AML-193 (cell line): ENCODE results near the gene BRIP1.
"Not testable (repeated sequence)": the region's sequence is repeated elsewhere in the genome, so short reads cannot be mapped to it uniquely, and the experiment has no call there.

Source experiments
- DNase-seq, 2 experiments: peaks; one replicate each; lab custom pipeline; 2025; lab: John Stamatoyannopoulos, UW

Gene BRIP1

DNA sequence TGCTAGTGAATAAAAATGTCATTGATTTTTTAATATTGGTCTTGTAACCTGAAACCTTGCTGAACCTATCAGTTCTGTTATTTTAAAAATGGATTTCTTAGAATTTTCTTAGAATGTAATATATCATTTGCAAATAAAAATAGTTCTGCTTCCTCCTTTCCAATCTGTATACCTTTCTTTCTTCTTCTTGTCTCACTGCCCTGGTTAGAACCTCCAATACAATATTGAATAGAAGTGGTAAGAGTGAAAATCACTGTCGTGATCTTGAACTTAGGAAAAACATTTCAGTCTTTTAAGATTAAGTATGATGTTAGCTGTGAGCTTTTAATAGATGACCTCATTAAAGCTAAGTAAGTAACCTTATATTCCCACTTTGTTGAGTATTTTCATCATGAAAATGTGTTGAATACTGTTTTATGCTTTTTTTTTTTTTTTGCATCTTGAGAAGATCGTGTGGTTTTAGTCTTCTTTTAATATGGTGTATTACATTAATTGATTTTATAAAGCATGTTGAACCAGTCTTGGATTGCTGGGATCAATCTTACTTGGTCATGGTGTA, 167.5 kb downstream of the BRIP1 start:
- DNase-seq, result no peak

DNA sequence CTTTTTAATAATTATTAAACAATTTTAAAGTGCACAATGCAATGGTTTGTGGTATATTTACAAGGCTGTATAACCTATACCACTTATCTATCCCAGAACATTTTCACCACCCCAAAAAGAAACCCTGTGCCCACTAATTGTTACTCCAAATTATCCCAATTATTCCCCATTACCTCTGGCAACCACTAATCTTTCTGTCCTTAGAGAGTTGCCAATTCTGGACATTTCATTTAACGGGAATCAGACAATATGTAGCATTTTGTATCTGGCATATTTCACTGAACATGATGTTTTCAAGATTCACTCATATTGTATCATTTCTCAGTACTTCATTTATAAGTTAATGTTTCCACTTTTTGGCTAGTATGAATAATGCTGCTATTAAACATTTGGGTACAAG, 169.2 kb downstream of the BRIP1 start:
- no peak for DNase-seq

DNA sequence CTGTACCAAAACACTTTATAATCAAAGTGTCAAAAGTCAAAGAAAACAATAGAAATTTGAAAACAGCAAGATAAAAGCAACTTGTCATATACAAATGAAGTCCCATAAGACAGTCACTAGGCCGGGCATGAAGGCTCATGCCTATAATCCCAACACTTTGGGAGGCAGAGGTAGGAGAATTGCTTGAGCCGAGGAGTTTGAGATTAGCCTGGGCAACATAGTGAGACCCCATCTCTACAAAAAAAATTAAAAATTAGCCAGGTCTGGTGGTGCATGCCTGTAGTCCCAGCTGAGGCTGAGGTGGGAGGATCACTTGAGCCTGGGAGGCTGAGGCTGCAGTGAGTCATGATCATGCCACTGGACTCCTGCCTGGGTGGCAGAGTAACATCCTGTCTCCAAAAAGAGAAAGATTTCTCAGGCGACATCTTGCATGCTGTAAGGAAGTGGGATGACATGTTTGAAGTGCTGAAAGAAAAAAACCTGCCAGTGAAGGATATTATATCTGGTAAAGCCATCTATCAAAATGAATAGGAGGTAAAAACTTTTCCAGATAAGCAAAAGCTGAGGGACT, 173.6 kb downstream of the BRIP1 start:
- no peak for DNase-seq

DNA sequence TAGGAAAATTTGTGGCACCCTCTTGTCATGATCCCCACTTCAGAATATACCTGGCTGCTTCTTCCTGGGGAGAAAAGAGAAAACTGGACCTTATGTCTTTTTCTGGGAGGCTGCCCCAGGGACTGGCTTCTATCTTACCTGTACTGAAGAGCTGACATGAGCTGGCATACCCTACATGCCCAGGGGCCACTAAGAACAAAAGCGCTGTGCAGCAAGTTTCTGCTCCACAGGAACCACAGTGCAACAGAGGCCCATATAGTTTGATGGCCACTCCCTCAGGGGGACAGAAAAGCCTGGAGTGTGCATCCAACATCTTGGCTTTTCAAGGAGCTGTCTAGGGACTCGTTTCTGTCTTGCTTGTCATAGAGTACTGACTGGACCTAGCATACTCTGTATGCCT, 175.6 kb downstream of the BRIP1 start:
- DNase-seq, result no peak

DNA sequence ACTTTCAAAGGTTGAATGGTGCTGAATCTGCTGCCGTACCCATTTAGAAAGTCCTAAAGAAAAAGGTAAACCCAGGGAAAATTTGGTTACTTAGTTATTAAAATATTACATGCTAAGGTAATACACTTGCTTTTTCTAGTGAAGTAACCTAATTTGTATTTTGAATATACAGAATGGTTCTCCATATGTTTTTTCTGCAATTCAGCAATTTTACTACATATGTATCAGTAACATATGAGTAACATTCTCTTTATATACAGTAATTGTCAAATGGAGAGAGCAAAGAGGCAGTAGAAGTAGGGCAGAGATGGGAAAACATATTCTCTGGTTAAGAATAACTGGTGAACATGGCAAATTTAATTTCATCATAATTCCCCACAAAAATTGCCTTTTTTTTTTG, 177.2 kb downstream of the BRIP1 start:
- no peak for DNase-seq

DNA sequence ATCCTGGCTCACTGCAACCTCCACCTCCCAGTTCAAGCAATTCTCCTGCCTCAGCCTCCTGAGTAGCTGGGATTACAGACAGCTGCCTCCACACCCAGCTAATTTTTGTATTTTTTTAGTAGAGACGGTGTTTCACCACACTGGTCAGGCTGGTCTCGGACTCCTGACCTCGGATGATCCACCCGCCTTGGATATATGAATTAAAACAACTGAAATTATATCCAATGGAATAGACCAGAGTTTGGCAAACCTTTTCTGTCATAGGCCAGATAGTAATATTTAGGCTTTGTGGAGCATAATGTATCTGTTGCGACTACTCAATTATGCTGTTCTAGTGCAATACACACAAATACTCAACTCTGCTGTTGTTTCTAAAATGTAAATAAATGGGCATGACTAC, 178.5 kb downstream of the BRIP1 start:
- DNase-seq, result no peak

DNA sequence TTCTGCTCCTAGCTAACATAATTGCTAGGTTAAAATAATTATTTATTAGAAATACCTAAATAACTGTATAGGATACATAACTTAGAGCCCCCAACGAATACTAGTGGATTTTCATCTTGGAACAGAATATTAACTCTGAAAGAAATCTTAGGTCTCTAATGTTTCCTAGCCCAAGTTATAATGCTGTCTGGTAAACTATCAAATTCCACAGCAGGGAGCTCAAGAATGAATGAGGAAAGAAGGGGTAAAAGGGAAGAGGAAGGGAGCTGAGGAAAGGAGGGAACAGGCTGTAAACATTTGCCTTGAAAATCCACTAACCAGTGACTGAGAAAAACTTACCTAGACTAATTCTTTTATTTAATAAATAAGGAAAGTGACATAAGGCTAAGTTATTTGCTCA, 179.2 kb downstream of the BRIP1 start:
- no peak for DNase-seq

DNA sequence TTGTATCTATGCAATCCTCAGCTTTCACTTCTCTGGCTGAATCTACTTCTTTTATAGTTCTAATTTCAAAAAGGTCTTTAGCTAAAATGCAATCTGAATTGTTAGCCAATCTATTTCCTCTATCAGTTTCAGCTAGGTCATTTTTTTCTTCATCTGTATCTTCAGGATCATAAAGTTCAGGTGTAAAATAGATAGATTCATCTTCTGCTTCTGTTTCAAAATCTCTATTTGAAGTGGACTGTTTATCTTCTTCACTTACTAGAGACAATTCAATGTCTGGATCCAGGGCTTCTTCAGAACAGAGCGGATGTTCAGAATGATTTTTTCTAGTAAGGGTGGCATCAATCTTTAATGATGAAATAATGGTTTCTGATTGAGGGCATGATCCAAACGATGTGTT, 179.9 kb downstream of the BRIP1 start:
- DNase-seq, result no peak

DNA sequence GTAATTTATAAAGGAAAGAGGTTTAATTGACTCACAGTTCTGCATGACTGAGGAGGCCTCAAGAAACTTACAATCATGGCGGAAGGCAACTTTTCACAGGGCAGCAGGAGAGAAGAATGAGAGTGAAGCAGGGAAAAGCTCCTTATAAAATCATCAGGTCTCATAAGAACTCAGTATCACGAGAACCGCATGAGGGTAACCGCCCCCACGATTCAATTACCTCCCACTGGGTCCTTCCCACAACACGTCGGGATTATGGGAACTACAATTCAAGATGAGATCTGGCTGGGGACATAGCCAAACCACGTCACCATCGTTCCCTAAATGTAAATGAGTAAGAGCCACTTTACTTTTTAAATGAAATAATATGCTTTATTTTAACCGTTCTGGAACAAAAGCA, 182.4 kb downstream of the BRIP1 start:
- DNase-seq, result no peak

DNA sequence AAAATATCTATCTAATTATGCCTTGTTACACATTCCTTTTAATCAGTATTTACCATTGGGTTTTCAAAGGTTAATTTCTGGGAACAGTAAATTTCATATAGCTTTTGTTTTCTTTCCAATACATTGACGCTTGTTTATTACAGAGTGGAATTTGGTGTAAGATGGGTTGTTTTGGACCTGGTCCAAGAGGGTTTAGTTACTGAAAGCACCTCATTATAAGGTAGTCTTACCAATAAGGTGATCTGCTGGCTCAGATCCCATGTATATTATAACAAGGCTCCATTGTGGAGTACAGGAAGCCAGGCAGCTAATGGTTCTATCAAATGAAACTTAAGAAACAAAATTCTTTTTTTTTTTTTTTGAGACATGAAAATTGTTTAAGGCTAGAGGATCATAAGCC, 185.0 kb downstream of the BRIP1 start:
- no peak for DNase-seq

DNA sequence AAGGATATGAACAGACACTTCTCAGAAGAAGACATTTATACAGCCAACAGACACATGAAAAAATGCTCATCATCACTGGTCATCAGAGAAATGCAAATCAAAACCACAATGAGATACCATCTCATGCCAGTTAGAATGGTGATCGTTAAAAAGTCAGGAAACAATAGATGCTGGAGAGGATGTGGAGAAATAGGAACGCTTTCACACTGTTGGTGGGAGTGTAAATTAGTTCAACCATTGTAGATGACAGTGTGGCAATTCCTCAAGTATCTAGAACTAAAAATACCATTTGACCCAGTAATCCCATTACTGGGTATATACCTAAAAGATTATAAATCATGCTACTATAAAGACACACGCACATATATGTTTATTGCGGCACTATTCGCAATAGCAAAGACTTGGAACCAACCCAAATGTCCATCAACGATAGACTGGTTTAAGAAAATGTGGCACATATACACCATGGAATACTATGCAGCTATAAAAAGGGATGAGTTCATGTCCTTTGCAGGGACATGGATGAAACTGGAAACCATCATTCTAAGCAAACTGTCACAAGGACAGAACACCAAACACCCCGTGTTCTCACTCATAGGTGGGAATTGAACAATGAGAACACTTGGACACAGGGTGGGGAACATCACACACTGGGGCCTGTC, 186.0 kb downstream of the BRIP1 start:
- not testable (repeated sequence) for DNase-seq

DNA sequence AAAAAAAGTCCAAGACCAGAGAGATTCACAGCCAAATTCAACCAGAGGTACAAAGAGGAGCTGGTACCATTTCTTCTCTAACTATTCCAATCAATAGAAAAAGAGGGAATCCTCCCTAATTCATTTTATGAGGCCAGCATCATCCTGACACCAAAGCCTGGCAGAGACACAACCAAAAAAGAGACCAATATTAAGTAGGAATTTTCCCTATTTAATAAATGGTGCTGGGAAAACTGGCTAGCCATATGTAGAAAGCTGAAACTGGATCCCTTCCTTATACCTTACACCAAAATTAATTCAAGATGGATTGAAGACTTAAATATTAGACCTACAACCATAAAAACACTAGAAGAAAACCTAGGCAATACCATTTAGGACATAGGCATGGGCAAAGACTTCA, 186.8 kb downstream of the BRIP1 start:
- DNase-seq, result not testable (repeated sequence)

DNA sequence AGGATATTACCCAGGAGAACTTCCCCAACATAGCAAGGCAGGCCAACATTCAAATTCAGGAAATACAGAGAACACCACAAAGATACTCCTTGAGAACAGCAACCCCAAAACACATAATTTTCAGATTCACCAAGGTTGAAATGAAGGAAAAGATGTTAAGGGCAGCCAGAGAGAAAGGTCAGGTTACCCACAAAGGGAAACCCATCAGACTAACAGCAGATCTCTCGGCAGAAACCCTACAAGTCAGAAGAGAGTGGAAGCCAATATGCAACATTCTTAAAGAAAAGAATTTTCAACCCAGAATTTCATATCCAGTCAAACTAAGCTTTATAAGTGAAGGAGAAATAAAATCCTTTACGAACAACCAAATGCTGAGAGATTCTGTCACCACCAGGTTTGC, 188.7 kb downstream of the BRIP1 start:
- DNase-seq, result not testable (repeated sequence)

DNA sequence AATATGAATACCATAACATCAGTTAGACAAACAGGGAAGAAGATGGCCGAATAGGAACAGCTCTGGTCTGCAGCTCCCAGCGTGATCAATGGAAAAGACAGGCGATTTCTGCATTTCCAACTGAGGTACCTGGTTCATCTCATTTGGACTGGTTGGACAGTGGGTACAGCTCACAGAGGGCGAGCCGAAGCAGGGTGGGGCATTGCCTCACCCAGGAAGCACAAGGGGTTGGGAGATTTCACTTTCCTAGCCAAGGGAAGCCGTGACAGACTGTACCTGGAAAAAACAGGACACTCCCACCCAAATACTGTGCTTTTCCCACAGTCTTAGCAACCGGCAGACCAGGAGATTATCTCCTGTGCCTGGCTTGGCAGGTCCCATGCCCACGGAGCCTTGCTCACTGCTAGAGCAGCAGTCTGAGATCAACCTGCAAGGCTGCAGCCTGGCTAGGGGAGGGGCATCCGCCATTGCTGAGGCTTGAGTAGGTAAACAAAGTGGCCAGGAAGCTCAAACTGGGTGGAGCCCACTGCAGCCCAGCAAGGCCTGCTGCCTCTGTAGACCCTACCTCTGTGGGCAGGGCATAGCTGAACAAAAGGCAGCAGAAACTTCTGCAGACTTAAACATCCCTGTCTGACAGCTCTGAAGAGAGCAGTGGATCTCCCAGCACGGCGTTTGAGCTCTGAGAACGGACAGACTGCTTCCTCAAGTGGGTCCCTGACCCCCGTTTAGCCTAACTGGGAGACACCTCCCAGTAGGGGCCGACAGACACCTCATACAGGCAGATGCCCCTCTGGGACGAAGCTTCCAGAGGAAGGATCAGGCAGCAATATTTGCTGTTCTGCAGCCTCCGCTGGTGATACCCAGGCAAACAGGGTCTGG, 190.1 kb downstream of the BRIP1 start:
- DNase-seq, result not testable (repeated sequence)

DNA sequence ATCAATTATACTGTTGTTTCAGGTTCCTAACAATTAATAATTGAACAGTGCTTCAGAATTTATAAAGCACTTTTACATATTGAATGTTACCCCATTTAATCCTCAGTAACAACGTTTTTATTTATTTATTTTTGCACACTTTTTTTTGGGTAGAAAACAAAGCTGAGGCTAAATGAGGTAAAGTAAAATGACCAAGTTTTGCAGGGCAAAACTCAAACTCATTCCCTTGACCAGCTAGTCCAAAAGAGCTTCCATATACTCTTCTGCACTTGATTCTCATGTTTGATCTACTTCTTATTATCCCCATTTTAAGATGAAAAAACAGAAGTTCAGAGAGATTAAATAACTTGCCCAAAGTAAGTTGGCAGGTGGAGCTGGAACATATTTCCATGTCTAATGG, 191.2 kb downstream of the BRIP1 start:
- DNase-seq, result no peak

DNA sequence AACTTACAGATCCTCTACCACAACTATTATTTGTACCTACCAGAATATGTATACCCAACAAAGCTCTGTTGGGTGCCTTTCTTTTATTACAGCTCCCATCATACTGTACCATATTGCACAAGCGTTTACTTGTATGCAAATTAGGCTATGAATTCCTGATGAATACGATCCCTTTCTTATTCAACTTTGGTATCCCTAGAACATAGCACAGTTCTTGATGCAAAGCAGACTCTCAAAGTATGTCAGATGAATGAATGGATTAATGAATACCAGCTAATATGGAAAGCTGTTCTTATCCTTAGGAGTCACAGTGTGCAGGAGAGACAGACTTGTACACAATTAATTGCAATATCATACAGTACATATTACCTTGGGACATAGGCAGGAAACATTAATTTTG, 192.6 kb downstream of the BRIP1 start:
- DNase-seq, result no peak

DNA sequence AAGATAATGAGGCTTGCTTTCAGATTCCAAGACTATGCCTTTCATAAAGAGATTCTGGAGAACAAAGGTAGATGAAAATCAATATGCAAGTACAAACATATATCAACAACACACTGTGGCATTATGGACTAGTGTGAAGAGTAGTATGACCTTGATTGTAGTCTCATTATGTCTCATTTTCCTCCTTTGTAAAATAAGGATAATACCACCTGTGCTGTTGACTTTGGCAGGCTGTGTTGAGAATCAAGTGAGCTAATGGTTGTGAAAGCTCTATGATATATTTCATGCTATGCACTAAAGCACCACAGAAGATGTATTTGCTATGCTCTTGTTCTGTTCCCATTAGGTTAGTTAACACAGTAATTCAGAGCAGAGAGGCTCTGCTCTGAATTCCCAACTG, 193.8 kb downstream of the BRIP1 start:
- DNase-seq, result no peak

DNA sequence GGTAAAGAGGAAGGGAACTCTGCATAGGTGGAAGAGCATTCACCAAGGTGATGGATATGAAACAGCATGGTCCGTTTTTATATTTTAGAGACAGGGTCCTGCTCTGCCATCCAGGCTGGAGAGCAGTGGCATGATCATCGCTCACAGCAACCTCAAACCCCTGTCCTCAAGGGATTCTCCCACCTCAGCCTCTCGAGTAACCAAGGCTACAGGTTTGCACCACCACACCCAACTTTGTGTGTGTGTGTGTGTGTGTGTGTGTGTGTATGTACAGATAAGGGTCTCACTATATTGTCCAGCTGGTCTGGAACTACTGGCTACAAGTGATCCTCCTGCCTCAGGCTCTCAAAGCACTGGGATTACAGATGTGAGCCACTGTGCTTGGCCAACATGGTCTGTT, 194.8 kb downstream of the BRIP1 start:
- no peak for DNase-seq

DNA sequence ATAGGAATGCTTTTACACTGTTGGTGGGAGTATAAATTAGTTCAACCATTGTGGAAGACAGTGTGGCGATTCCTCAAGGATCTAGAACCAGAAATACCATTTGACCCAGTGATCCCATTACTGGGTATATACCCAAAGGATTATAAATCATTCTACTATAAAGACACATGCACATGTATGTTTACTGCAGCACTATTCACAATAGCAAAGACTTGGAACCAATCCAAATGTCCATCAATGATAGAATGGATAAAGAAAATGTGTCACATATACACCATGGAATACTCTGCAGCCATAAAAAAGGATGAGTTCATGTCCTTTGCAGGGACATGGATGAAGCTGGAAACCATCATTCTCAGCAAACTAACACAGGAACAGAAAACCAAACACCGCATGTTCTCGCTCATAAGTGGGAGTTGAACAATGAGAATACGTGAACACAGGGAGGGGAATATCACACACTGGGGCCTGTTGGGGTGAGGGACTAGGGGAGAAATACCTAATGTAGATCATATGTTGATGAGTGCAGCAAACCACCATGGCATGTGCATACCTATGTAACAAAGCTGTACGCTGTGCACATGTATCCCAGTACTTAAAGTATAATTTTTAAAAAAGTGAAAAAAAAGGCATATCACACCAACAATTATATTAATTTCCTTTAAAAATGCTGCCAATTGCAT, 196.8 kb downstream of the BRIP1 start:
- not testable (repeated sequence) for DNase-seq

DNA sequence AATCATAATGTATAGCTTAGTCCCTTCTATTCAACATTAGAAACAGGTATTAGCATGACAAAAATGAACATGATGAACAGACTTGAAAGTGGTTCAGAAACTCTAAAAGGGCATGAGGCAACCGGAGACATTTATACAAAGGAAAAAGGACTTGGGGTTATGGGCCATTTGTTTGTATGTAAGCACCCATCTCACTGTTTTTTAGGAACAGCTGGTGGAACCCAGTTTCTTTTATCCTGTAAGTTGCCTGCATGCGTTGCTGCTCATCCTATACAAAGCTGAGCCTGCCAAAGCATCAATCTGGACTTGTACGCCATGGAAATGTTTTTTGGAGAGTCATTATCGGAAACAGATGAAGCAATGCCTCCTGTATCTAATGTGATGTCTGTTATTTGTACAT, 200.0 kb downstream of the BRIP1 start:
- DNase-seq, result no peak

DNA sequence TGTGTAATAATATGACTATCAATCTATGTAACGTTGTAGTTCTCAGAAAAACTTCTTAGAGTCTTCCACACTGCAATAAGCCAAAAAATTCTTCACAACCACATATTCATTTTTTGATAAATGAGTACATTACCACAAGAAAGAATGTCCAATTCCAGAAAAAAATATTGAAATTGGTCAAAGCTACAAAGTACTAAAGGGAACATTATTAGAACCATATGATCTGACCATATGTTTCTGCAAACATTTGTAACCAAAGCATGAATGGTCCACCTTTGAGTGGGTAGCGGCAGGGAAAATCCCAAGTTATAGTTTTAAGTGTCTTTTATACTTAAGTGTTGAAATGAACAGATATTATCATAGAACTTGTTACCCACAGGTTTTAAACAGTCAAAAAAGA, 200.6 kb downstream of the BRIP1 start:
- no peak for DNase-seq

DNA sequence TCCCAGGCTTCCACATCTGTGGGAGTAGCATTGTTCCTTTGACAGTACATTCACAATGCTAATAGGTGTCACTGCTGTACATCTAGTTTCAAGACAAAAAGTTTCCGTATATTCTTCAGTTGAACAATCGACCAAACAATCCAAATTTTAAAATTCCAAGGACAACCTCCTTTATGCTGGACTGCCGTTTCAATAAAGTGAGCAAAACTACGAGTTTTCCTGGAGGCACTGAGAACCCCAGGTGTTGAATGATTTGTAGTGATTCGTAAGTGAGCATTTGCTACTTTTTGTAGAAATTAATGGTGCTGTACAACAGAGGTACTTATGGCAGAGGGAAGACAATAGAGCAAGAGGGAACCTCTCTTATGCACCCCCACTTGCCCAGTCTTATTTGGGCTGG, 201.1 kb downstream of the BRIP1 start:
- no peak for DNase-seq
